Measurements from ENCODE around the gene ZNF792. TPM values are rescaled to one million over a fixed set of nuclear protein-coding genes. Genes with fewer than 3 reads are reported as not detected.
A peak's percentile ranks its signal among the peaks of the same experiment; 100 is the strongest.
"Not testable (repeated sequence)": the region's sequence is repeated elsewhere in the genome, so short reads cannot be mapped to it uniquely, and the experiment has no call there.

The ZNF792 gene
- total RNA-seq, 1 donor from 2014 or later, result 4.9 TPM

GRCh38 chr19:34926361-34926684 lies 37.7 kb downstream of the ZNF792 start:
- peaks cover 14% of the 10 kb centered on the region for H3K4me1 Mint-ChIP-seq
- peak overlapping the region; percentile 93 for H3K4me3 Mint-ChIP-seq
- H3K27me3 Mint-ChIP-seq, result peaks cover 3% of the 10 kb centered on the region
- peaks cover 10% of the 10 kb centered on the region for H3K36me3 Mint-ChIP-seq (ENCODE audit: low read depth)
- ATAC-seq (ENCODE audit: low read depth) (no peak), DNase-seq (no peak)
- CTCF ChIA-PET, result no interaction called here
- no peaks in the 10 kb centered on the region for H3K9me3 Mint-ChIP-seq
- TF ChIP-seq, protein P1, sequence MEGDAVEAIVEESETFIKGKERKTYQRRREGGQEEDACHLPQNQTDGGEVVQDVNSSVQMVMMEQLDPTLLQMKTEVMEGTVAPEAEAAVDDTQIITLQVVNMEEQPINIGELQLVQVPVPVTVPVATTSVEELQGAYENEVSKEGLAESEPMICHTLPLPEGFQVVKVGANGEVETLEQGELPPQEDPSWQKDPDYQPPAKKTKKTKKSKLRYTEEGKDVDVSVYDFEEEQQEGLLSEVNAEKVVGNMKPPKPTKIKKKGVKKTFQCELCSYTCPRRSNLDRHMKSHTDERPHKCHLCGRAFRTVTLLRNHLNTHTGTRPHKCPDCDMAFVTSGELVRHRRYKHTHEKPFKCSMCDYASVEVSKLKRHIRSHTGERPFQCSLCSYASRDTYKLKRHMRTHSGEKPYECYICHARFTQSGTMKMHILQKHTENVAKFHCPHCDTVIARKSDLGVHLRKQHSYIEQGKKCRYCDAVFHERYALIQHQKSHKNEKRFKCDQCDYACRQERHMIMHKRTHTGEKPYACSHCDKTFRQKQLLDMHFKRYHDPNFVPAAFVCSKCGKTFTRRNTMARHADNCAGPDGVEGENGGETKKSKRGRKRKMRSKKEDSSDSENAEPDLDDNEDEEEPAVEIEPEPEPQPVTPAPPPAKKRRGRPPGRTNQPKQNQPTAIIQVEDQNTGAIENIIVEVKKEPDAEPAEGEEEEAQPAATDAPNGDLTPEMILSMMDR (IDR thresholded peaks at IDR 0.05), result no peak
- intact Hi-C loops (cut with micrococcal nuclease), result loop anchor here (5.0 to 10.0 kb wide), 2 partner anchors 36 to 192 kb away; partner anchors contain the start of genes ZNF181 and ZNF792
- POLR2A ChIA-PET, result interaction anchor here (1.2 kb wide), 2 partner anchors 38 to 193 kb away, joined by 4 to 5 read pairs; partner anchors contain the start of genes ZNF181 and ZNF792
- no peak overlapping the region for H3K27ac Mint-ChIP-seq

GRCh38 chr19:34925278-34925855 lies 38.7 kb downstream of the ZNF792 start:
- POLR2A ChIA-PET, result no interaction called here
- no peak for ATAC-seq (ENCODE audit: low read depth)
- CTCF ChIA-PET, result no interaction called here
- H3K4me3 Mint-ChIP-seq, result no peak overlapping the region
- peaks cover 14% of the 10 kb centered on the region for H3K4me1 Mint-ChIP-seq
- DNase-seq, result no peak
- peaks cover 3% of the 10 kb centered on the region for H3K27me3 Mint-ChIP-seq
- peaks cover 9% of the 10 kb centered on the region for H3K36me3 Mint-ChIP-seq (ENCODE audit: low read depth)
- TF ChIP-seq, protein P1 (IDR thresholded peaks at IDR 0.05), result no peak
- H3K27ac Mint-ChIP-seq, result no peak overlapping the region
- H3K9me3 Mint-ChIP-seq, result no peaks in the 10 kb centered on the region
- intact Hi-C loops (cut with micrococcal nuclease), result loop anchor here (5.0 to 10.0 kb wide), 2 partner anchors 37 to 191 kb away; partner anchors contain the start of genes ZNF181 and ZNF792

- H3K4me3 Mint-ChIP-seq; H3K27me3 Mint-ChIP-seq; ATAC-seq (ENCODE audit: low read depth); POLR2A ChIA-PET; H3K27ac Mint-ChIP-seq; CTCF ChIA-PET; H3K36me3 Mint-ChIP-seq (ENCODE audit: low read depth); DNase-seq; H3K4me1 Mint-ChIP-seq: not testable (repeated sequence)
- intact Hi-C loops (cut with micrococcal nuclease), result loop anchor here (10.0 kb wide), 1 partner anchor 185 kb away; the partner anchor contains the start of gene ZNF181
- peaks cover 17% of the 10 kb centered on the region for H3K9me3 Mint-ChIP-seq
Measured at GRCh38 chr19:34920090-34920786, 43.8 kb downstream of the ZNF792 start.

GRCh38 chr19:34918190-34918589 lies 45.8 kb downstream of the ZNF792 start:
- Mint-ChIP-seq H3K4me3 (no peak overlapping the region), H3K27me3 (peaks cover 3% of the 10 kb centered on the region), H3K36me3 (ENCODE audit: low read depth) (no peaks in the 10 kb centered on the region), H3K9me3 (peaks cover 17% of the 10 kb centered on the region), H3K27ac (no peak overlapping the region), H3K4me1 (no peaks in the 10 kb centered on the region)
- intact Hi-C loops (cut with micrococcal nuclease), result no loop called here
- CTCF ChIA-PET, result no interaction called here
- ATAC-seq (ENCODE audit: low read depth), result no peak
- no peak for DNase-seq
- POLR2A ChIA-PET, result no interaction called here
- TF ChIP-seq, protein P1 (IDR thresholded peaks at IDR 0.05), result no peak

DNA sequence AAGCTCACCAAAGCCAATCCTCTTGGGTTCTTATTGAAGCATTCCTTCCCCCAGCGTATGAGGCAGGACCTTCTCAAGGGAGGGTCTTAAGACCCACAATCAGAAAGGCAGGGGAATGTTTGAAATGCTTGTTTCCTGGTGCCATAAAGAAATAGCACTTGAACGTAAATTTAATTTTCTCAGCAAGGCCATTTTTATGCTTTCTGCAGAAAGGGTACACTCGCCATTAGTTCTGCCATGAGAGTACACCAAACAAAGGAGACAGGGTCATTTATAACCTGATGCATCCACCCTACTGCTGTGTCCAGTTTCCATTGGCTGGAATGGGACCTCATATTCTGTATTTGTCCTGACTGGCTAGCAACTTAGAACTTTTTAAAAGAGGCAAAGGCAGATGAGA lies 46.9 kb downstream of the ZNF792 start:
- H3K27me3 Mint-ChIP-seq; H3K27ac Mint-ChIP-seq; H3K4me1 Mint-ChIP-seq; CTCF ChIA-PET; H3K36me3 Mint-ChIP-seq (ENCODE audit: low read depth); H3K4me3 Mint-ChIP-seq; DNase-seq; ATAC-seq (ENCODE audit: low read depth); POLR2A ChIA-PET; intact Hi-C loops (cut with micrococcal nuclease): not testable (repeated sequence)
- peaks cover 20% of the 10 kb centered on the region for H3K9me3 Mint-ChIP-seq

DNA sequence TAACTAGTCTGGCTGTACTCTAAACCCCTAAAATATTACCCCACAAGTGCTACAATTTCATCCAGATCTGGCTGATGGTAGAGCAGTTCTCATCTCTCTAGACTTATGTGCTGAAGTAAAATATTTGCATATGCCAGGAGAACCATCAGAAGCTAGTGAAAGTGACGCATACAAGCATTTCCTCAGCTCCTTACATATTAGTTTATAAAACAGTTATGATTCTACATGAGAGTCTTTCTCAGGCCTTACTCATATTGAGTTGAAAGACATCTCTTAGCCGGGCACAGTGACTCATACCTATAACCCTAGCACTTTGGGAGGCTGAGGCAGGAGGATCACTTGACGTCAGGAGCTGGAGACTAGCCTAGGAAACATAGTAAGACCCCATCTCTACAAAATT lies 53.3 kb downstream of the ZNF792 start:
- ChIA-PET CTCF (interaction anchor here (0.7 kb wide), 1 partner anchor 276 kb away, joined by 3 read pairs; no protein-coding TSS in a partner anchor), POLR2A (no interaction called here)
- peaks cover 31% of the 10 kb centered on the region for H3K27me3 Mint-ChIP-seq
- no peaks in the 10 kb centered on the region for H3K36me3 Mint-ChIP-seq (ENCODE audit: low read depth)
- no peak for DNase-seq
- H3K4me1 Mint-ChIP-seq, result no peaks in the 10 kb centered on the region
- H3K9me3 Mint-ChIP-seq, result peaks cover 4% of the 10 kb centered on the region
- no peak overlapping the region for H3K27ac Mint-ChIP-seq
- intact Hi-C loops (cut with micrococcal nuclease), result no loop called here
- TF ChIP-seq, protein P1 (IDR thresholded peaks at IDR 0.05), result no peak
- ATAC-seq (ENCODE audit: low read depth), result no peak
- no peak overlapping the region for H3K4me3 Mint-ChIP-seq
